HFFc6 (cell line): ENCODE results near the gene ARL5B. TPM values are rescaled to one million over a fixed set of nuclear protein-coding genes. Genes with fewer than 3 reads are reported as not detected.

Experiments used
- DNase-seq: peaks from one replicate; pipeline ENCODE4 v3.0.0-alpha.2; 2018
- H3K27ac Mint-ChIP-seq: 2 replicates; pipeline ENCODE4 v1.8.0; 2020; ENCODE audit warnings: mild to moderate bottlenecking, mixed read lengths
- H3K27me3 Mint-ChIP-seq: 2 replicates; pipeline ENCODE4 v1.8.0; 2021; ENCODE audit warnings: mild to moderate bottlenecking, moderate library complexity, mixed read lengths; ENCODE audit not compliant: insufficient read depth
- H3K36me3 Mint-ChIP-seq: 2 replicates; pipeline ENCODE4 v1.8.0; 2021; ENCODE audit warnings: low read depth, mixed read lengths
- H3K4me1 Mint-ChIP-seq: 2 replicates; pipeline ENCODE4 v1.8.0; 2020; ENCODE audit warnings: low read depth, mixed read lengths
- H3K4me3 Mint-ChIP-seq: 2 replicates; pipeline ENCODE4 v1.8.0; 2020; ENCODE audit warnings: mild to moderate bottlenecking, moderate library complexity, mixed read lengths
- H3K9me3 Mint-ChIP-seq: 2 replicates; pipeline ENCODE4 v1.8.0; 2020; ENCODE audit warnings: mild to moderate bottlenecking, mixed read lengths
- total RNA-seq, 6 experiments: library from RNA; stranded (reverse); fragmentation: NEBNext Ultra II Directional; extraction: Animal tissue kit (Norgen Biotek cat#: 25700); gene quantifications; 2 replicates in 1 of 6; 3 replicates in 5 of 6; pipeline ENCODE4 v1.2.3, GENCODE V29; 2021
- TF ChIP-seq, protein P1 (sequence below): fragments of 200-600 bp; sonication (generic); IDR thresholded peaks from 2 replicates; pipeline ENCODE4 v1.5.0; 2021; ENCODE audit warnings: antibody characterized with exemption, mild to moderate bottlenecking

Gene ARL5B
- total RNA-seq, 6 experiments from 2014 or later, result 6.9 to 9.0 (median 8.7) TPM

DNA sequence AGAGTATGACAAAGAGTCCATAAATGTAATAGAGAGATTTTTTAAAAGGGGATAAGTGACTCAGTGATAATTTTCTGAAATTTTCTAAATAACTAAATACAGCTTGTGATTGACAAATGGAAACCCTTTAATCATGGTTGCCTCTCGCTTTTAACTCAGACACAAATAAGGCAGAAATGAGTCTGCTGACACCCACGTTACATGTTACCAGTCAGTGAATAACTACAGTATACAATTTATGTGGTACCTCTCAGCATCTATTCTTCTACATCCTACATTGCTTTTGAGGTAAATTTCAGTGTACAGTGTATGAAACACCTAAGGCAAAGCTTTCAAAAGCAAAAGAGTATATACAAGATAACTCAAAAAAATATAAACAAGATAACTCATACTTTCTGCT is 12.1 kb upstream of the ARL5B start:
- Mint-ChIP-seq H3K36me3 (no peaks in the 10 kb centered on the region), H3K4me1 (peaks cover 24% of the 10 kb centered on the region), H3K27me3 (no peaks in the 10 kb centered on the region), H3K9me3 (no peaks in the 10 kb centered on the region), H3K4me3 (no peak overlapping the region), H3K27ac (no peak overlapping the region)
- no peak for DNase-seq
- TF ChIP-seq, protein P1, sequence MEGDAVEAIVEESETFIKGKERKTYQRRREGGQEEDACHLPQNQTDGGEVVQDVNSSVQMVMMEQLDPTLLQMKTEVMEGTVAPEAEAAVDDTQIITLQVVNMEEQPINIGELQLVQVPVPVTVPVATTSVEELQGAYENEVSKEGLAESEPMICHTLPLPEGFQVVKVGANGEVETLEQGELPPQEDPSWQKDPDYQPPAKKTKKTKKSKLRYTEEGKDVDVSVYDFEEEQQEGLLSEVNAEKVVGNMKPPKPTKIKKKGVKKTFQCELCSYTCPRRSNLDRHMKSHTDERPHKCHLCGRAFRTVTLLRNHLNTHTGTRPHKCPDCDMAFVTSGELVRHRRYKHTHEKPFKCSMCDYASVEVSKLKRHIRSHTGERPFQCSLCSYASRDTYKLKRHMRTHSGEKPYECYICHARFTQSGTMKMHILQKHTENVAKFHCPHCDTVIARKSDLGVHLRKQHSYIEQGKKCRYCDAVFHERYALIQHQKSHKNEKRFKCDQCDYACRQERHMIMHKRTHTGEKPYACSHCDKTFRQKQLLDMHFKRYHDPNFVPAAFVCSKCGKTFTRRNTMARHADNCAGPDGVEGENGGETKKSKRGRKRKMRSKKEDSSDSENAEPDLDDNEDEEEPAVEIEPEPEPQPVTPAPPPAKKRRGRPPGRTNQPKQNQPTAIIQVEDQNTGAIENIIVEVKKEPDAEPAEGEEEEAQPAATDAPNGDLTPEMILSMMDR, result no peak

DNA sequence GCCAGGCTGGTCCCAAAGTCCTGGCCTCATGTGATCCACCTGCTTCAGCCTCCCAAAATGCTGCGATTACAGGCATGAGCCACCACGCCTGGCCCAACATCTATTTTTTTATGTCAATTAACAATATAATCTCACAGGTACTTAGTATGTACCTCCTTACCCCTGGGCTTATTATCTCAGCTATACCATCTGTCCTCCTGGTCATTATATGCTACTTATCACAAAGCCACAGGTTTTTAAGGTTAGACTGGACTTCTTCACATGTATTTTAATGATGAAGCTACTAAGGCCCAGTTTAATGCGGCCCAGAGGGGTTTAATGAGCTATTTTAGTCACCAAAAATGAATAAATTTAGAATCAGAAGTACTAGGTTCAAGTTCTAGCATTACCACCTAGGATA is 11.3 kb upstream of the ARL5B start:
- Mint-ChIP-seq H3K27me3 (no peaks in the 10 kb centered on the region), H3K27ac (no peak overlapping the region), H3K9me3 (no peaks in the 10 kb centered on the region), H3K36me3 (no peaks in the 10 kb centered on the region), H3K4me3 (no peak overlapping the region), H3K4me1 (peaks cover 27% of the 10 kb centered on the region)
- TF ChIP-seq, protein P1, result no peak
- DNase-seq, result no peak

DNA sequence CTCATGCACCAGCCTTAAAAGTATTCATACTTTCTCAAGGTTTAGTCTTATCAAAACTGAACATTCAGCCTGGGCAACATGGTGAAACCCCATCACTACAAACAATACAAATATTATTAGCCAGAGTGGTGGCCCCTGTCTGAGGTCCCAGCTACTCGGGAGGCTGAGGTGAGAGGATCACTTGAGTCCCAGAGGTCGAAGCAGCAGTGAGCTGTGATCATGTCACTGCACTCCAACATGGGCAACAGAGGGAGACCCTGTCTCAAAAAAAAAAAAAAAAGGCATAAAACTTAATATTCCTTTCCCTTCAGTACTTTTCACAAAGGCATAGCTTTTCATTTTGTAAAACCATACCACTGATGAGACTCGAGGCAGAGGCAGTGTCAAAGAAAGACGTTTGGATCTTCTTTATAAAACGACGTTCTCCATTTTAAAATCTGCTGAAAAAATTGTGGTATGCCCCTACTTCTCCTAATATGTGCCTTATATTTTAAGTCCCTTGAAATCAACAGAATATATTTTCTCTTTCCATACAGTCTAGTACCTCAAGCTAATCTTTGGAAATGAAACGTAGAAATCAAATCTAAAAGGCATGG is 9.8 kb upstream of the ARL5B start:
- Mint-ChIP-seq H3K27ac (peak overlapping the region; percentile 96; the same call in 1 of the 2 replicates), H3K27me3 (no peaks in the 10 kb centered on the region), H3K4me3 (peak overlapping the region; percentile 99), H3K4me1 (peaks cover 27% of the 10 kb centered on the region), H3K9me3 (no peaks in the 10 kb centered on the region), H3K36me3 (no peaks in the 10 kb centered on the region)
- no peak for DNase-seq
- TF ChIP-seq, protein P1, result no peak

DNA sequence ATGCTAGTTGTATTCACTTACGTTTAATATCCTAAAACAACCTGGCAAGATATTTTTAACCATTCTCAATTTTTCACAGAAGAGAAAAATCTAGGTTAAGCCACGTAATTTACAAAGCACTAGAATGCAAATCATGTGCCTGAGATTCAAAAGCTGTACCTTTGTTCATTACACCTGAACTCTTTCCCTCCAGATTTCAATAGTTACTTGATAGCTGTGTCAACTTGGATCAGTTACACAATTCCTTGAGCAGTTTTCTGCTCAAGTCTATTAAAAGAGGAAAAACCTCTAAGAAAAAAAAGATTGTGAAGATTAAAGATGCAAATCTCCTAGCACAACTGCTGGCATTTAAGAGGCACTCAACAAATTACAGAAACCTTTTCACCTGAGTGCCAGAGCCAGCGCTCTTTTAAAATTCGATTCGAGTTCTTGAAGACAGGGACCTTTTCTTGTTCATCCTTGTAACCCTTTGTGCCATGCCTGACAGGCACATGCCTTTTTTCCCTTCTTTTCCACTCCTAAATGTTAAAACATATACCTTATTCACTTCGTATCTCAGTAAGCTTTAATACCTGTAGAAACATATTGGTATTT is 8.7 kb upstream of the ARL5B start:
- Mint-ChIP-seq H3K4me3 (peak overlapping the region; percentile 99), H3K36me3 (no peaks in the 10 kb centered on the region), H3K9me3 (no peaks in the 10 kb centered on the region), H3K27me3 (no peaks in the 10 kb centered on the region), H3K4me1 (peaks cover 27% of the 10 kb centered on the region), H3K27ac (peak overlapping the region; percentile 96)
- TF ChIP-seq, protein P1, result no peak
- DNase-seq, result no peak

DNA sequence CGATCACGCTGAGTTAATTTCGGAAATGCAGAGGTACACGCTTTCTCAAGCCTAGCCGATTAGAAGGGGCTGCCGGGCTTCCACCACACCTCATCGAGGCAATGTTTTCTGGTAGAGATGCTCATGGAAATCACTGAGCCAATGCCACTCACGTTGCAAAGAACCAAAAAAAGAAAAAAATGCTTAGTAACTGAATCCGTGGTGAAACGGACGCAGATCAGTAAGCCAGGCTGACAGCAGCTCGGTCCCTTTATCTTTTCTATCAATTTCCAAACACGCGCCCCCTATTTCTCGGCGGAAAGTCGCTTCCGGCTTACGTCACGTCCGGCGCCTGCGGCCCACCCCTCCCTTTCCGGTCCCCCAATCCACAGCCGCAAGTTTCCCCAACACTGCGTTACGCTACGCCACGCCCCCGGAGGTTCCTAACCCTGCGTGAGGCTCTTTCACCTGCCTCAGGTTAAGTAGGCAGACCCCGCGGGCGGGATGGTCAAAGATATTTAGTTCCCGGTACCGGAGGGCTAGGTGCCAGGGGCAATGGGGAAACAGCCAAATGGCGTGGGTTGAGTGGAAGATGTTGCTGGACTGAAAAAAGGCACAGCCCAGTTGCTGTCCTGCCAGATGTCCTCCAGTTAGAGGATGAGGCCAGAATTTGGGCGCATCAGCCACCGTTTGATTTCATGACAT is 7.8 kb upstream of the ARL5B start, which contains the start of gene NSUN6:
NSUN6 (minus strand) TSS at position 264 of the 684 bp plus-strand sequence. CDS start 384 bp downstream, outside the sequence.
- H3K9me3 Mint-ChIP-seq, result no peaks in the 10 kb centered on the region
- peak; percentile 82 for DNase-seq
- H3K27me3 Mint-ChIP-seq, result no peaks in the 10 kb centered on the region
- H3K4me1 Mint-ChIP-seq, result peaks cover 27% of the 10 kb centered on the region
- TF ChIP-seq, protein P1, result peak; percentile 29; the same call in 1 of the 2 replicates
- H3K36me3 Mint-ChIP-seq, result no peaks in the 10 kb centered on the region
- H3K27ac Mint-ChIP-seq, result peak within 1 kb of the TSS; percentile 96
- peak within 1 kb of the TSS; percentile 99 for H3K4me3 Mint-ChIP-seq
